ENCODE results near the gene ASCL4. TPM values are rescaled to one million over a fixed set of nuclear protein-coding genes. Genes with fewer than 3 reads are reported as not detected.

ASCL4 gene
- total and polyA plus RNA-seq, 2 of the 8 experiments (the other 6 are each of a cell fraction or from before 2014, with no cell fraction given) = not detected

DNA sequence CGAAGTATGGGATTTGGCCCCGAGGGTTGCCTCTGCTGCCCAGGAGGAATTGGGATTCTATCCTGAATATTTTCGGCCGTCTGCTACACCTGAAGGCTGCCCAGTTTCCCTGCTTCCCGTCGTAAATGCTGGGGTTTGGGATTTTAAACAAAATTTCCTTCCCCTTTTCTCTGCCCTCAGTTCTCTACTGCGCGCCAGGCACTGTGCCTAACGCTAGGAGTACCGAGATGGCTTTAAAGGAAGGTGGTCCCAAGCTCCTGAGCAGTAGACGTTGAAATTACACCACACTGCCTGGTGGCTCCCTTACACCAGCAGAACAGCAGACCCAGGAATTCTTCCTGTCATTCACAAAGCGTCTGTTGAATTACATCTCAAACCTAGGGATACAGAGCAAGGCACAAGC, 13.0 kb upstream of the ASCL4 start:
- no peak overlapping the region for H2BK15ac ChIP-seq (ENCODE audit: low read length)
- WGBS, 2 experiments (ENCODE audit: extremely low coverage in 1 of 2, insufficient coverage in 1 of 2, insufficient read length in 1 of 2, insufficient replicate concordance in 2 of 2, low coverage in 1 of 2, low lambda C conversion rate in 2 of 2, missing lambda C conversion rate in 1 of 2) = 3% methylated on average over 12 of the region's 12 CpGs; no CpG with 5 or more reads in 1 of the 2 experiments
- ChIA-PET CTCF (ENCODE audit: partially characterized antibody) (interaction anchor here (1.2 to 2.9 kb wide), 5 partner anchors 13 to 147 kb away, joined by 3 to 22 read pairs (median 3); partner anchors contain the start of gene ASCL4), POLR2A (ENCODE audit: partially characterized antibody) (interaction anchor here (0.6 to 1.5 kb wide), 3 partner anchors 11 to 103 kb away, joined by 3 to 6 read pairs (median 3); partner anchors contain the start of gene ASCL4)
- H4K5ac ChIP-seq (ENCODE audit: insufficient read length, low read depth, low read length) = no peak overlapping the region
- no peak overlapping the region for H2BK5ac ChIP-seq (ENCODE audit: low read depth, low read length)
- no peak overlapping the region for H3K23ac ChIP-seq (ENCODE audit: insufficient read length)
- H4K91ac ChIP-seq (replicated peaks; ENCODE audit: insufficient read length, low read length) = no peak overlapping the region
- peak overlapping the region; percentile 52 to 87 (median 82) for H3K4me3 ChIP-seq (ENCODE audit: extremely low read depth in 1 of 4, insufficient read depth in 2 of 4, low read depth in 3 of 4, low read length in 4 of 4)
- H2BK12ac ChIP-seq (ENCODE audit: low read depth, low read length) = no peak overlapping the region
- no peaks in the 10 kb centered on the region for H3K9me3 ChIP-seq (ENCODE audit: insufficient read depth in 2 of 2, low read depth in 1 of 2, low read length in 1 of 2)
- H3K56ac ChIP-seq (replicated peaks; ENCODE audit: insufficient read length, low read depth, low read length) = no peak overlapping the region
- no peak overlapping the region for H2BK120ac ChIP-seq (replicated peaks; ENCODE audit: low read depth, low read length)
- H3K14ac ChIP-seq (ENCODE audit: insufficient read length) = no peak overlapping the region
- H3K27ac ChIP-seq (ENCODE audit: low read depth, low read length) = no peak overlapping the region
- FAIRE-seq = no peak
- H3K4me2 ChIP-seq (ENCODE audit: insufficient read depth in 1 of 2, low read depth in 2 of 2, low read length in 2 of 2) = peak overlapping the region; percentile 99
- no peaks in the 10 kb centered on the region for H3K27me3 ChIP-seq (replicated peaks in 1 of 4; ENCODE audit: control insufficient read depth in 3 of 4, extremely low read depth in 1 of 4, insufficient read depth in 3 of 4, low read length in 3 of 4)
- peak overlapping the region in 3 of 4 experiments; percentile 24 to 87 (median 31); a peak in 5 of 7 replicates for H3K9ac ChIP-seq (replicated peaks in 1 of 4; ENCODE audit: extremely low read depth in 1 of 4, low read depth in 3 of 4, low read length in 3 of 4)
- peaks cover 6 to 30% of the 10 kb centered on the region in 2 experiments; a peak in 3 of 4 replicates for H3K79me2 ChIP-seq (ENCODE audit: control insufficient read depth in 1 of 2, insufficient read depth in 2 of 2, low read length in 2 of 2)
- DNase-seq (ENCODE audit: low read depth in 1 of 2, low spot score in 2 of 2) = no peak
- H4K20me1 ChIP-seq (replicated peaks in 1 of 2; ENCODE audit: control insufficient read depth in 1 of 2, insufficient read depth in 2 of 2, low read length in 2 of 2) = peaks cover 0 to 2% of the 10 kb centered on the region in 2 experiments
- no peak overlapping the region for H3K18ac ChIP-seq (ENCODE audit: extremely low read depth, low read length)
- peaks cover 12% of the 10 kb centered on the region for H3K23me2 ChIP-seq (ENCODE audit: low read depth, low read length)
- H2AK5ac ChIP-seq (ENCODE audit: low read depth, low read length) = no peak overlapping the region
- no peak overlapping the region for H3K4ac ChIP-seq (replicated peaks; ENCODE audit: insufficient read length, low read depth, low read length)
- H4K8ac ChIP-seq (ENCODE audit: extremely low read depth, insufficient read depth, low read length) = peak overlapping the region; percentile 39; the same call in 1 of the 2 replicates
- peaks cover 0 to 8% (median under 1%) of the 10 kb centered on the region in 4 experiments; a peak in 3 of 7 replicates for H3K4me1 ChIP-seq (replicated peaks in 1 of 4; ENCODE audit: control insufficient read depth in 3 of 4, insufficient read depth in 4 of 4, low read length in 3 of 4)
- peak overlapping the region; percentile 99 for H2AFZ ChIP-seq (ENCODE audit: low read length)
- H2BK20ac ChIP-seq (ENCODE audit: low read length) = no peak overlapping the region
- H3K79me1 ChIP-seq (ENCODE audit: low read depth, low read length) = no peaks in the 10 kb centered on the region
- H3K36me3 ChIP-seq (ENCODE audit: control insufficient read depth in 2 of 4, insufficient read depth in 4 of 4, low read length in 3 of 4) = peaks cover 0 to 6% (median 2%) of the 10 kb centered on the region in 4 experiments; a peak in 4 of 8 replicates
- TF ChIP-seq RAD21 (IDR thresholded peaks at IDR 0.05 in 1 of 2, conservative IDR thresholded peaks at IDR 0.05 in 1 of 2; ENCODE audit: low read depth in 2 of 2, low read length in 2 of 2) (0 out of 4 replicates have a peak, but pooled peaks of 1 of the 2 experiments have one; percentile 8), GTF2F1 (IDR thresholded peaks at IDR 0.05; ENCODE audit: borderline replicate concordance, low read depth, low read length) (no peak), HDAC6 (IDR thresholded peaks at IDR 0.05; ENCODE audit: low read depth, low read length) (no peak), POLR2A (IDR thresholded peaks at IDR 0.05; ENCODE audit: control extremely low read depth in 1 of 2, low read depth in 2 of 2, low read length in 2 of 2) (no peak), POLR2AphosphoS5 (IDR thresholded peaks at IDR 0.05; ENCODE audit: low read depth, low read length) (no peak), EZH2 (IDR thresholded peaks at IDR 0.05; ENCODE audit: low read depth, low read length, severe bottlenecking) (no peak), RBBP5 (IDR thresholded peaks at IDR 0.05; ENCODE audit: borderline replicate concordance, low read depth, low read length) (no peak), SP2 (IDR thresholded peaks at IDR 0.05; ENCODE audit: low read length) (no peak), TBP (IDR thresholded peaks at IDR 0.05; ENCODE audit: low read depth, low read length) (no peak), SAP30 (IDR thresholded peaks at IDR 0.05; ENCODE audit: insufficient read depth, insufficient replicate concordance, low read length) (peak; percentile 92), KDM4A (IDR thresholded peaks at IDR 0.05; ENCODE audit: low read depth, low read length, severe bottlenecking) (no peak), ASH2L (IDR thresholded peaks at IDR 0.05; ENCODE audit: low read length) (peak; percentile 40), JUN (IDR thresholded peaks at IDR 0.05; ENCODE audit: low read depth, low read length) (no peak), BRCA1 (IDR thresholded peaks at IDR 0.05; ENCODE audit: low read depth, low read length) (no peak)

Data from H1 (cell line).